Measurements from ENCODE around the gene MT2A.

Gene MT2A

DNA sequence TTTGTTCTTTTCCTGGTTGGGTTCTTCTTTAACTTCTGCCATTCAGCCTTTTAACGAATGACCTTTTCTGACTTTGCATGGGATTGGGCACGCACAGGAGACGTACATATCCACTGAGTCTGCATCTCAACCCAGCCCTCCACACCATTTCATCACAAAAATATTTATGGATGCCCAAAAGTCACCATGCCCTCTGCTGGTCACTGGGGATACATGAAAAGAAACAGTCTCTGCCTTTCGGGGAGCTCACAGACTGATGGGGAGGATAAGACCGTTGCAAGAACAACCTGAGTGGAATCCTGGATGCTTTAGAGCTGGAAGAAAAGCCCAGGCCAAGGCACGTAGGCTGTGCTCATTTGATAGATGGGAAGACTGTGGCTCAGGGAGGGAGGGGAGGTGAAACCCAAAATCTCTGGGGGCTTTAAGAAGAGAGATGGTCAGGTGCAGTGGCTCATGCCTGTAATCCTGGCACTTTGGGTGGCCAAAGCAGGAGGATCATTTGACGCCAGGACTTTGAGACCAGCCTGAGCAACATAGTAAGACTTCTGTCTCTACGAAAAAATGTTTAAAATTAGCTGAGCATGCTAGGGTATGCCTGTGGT, 7.9 kb upstream of the MT2A start:
- H2AFZ ChIP-seq (ENCODE audit: low read depth, low read length, severe bottlenecking) = no peak overlapping the region
- H3K79me2 ChIP-seq (ENCODE audit: insufficient read depth, low read length) = no peaks in the 10 kb centered on the region
- H3K27ac ChIP-seq (ENCODE audit: low read depth, low read length) = no peak overlapping the region
- no peaks in the 10 kb centered on the region for H3K27me3 ChIP-seq (ENCODE audit: low read length)
- H3K36me3 ChIP-seq (ENCODE audit: low read length) = no peaks in the 10 kb centered on the region
- TF ChIP-seq, protein P1, sequence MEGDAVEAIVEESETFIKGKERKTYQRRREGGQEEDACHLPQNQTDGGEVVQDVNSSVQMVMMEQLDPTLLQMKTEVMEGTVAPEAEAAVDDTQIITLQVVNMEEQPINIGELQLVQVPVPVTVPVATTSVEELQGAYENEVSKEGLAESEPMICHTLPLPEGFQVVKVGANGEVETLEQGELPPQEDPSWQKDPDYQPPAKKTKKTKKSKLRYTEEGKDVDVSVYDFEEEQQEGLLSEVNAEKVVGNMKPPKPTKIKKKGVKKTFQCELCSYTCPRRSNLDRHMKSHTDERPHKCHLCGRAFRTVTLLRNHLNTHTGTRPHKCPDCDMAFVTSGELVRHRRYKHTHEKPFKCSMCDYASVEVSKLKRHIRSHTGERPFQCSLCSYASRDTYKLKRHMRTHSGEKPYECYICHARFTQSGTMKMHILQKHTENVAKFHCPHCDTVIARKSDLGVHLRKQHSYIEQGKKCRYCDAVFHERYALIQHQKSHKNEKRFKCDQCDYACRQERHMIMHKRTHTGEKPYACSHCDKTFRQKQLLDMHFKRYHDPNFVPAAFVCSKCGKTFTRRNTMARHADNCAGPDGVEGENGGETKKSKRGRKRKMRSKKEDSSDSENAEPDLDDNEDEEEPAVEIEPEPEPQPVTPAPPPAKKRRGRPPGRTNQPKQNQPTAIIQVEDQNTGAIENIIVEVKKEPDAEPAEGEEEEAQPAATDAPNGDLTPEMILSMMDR (IDR thresholded peaks at IDR 0.05; ENCODE audit: insufficient read depth, low read length, poor library complexity, severe bottlenecking) = peak; percentile 69
- TF ChIP-seq EZH2phosphoT487 (conservative IDR thresholded peaks at IDR 0.05; ENCODE audit: low read length) = no peak
- no peaks in the 10 kb centered on the region for H3K9me3 ChIP-seq (ENCODE audit: insufficient read depth, low read length)
- no peak overlapping the region for H3K4me3 ChIP-seq (ENCODE audit: insufficient read depth, low read length, poor library complexity, severe bottlenecking)
- no peak overlapping the region for H3K9ac ChIP-seq (ENCODE audit: low read length)
- H4K20me1 ChIP-seq (ENCODE audit: low read depth, low read length) = no peaks in the 10 kb centered on the region
- no peaks in the 10 kb centered on the region for H3K9me2 ChIP-seq (replicated peaks; ENCODE audit: insufficient read depth, low read length)
- H3K4me2 ChIP-seq (ENCODE audit: low read depth, low read length, poor library complexity, severe bottlenecking) = no peak overlapping the region
- no peaks in the 10 kb centered on the region for H3F3A ChIP-seq (ENCODE audit: insufficient read depth)

DNA sequence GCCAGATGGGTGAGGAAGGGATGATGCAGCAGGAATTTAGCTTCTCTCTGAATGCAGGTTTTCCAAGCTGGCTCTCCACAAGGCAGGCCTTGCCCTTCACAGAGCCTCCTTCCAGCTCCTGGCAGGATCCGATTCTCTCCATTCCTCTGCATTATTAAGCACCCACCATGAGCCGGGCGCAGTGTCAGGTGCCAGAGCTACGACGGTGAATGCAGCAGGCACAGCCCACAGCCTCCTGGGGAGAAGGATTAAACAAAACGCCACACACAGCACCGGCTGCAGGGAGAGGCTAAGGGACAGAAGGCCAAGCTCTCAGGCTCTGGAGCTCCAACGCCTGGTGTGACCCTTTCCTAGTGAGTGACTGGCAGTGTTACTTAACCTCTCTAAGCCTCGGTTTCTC, 7.1 kb upstream of the MT2A start:
- Histone ChIP-seq H3K27ac (ENCODE audit: low read depth, low read length) (no peak overlapping the region), H3K4me2 (ENCODE audit: low read depth, low read length, poor library complexity, severe bottlenecking) (no peak overlapping the region), H3K79me2 (ENCODE audit: insufficient read depth, low read length) (no peaks in the 10 kb centered on the region), H3K9me3 (ENCODE audit: insufficient read depth, low read length) (no peaks in the 10 kb centered on the region), H3K4me3 (ENCODE audit: insufficient read depth, low read length, poor library complexity, severe bottlenecking) (no peak overlapping the region), H4K20me1 (ENCODE audit: low read depth, low read length) (no peaks in the 10 kb centered on the region), H3K27me3 (ENCODE audit: low read length) (no peaks in the 10 kb centered on the region), H2AFZ (ENCODE audit: low read depth, low read length, severe bottlenecking) (no peak overlapping the region), H3K9me2 (replicated peaks; ENCODE audit: insufficient read depth, low read length) (no peaks in the 10 kb centered on the region), H3K9ac (ENCODE audit: low read length) (no peak overlapping the region), H3K36me3 (ENCODE audit: low read length) (no peaks in the 10 kb centered on the region), H3F3A (ENCODE audit: insufficient read depth) (no peaks in the 10 kb centered on the region)
- TF ChIP-seq, protein P1 (IDR thresholded peaks at IDR 0.05; ENCODE audit: insufficient read depth, low read length, poor library complexity, severe bottlenecking) = no peak
- TF ChIP-seq EZH2phosphoT487 (conservative IDR thresholded peaks at IDR 0.05; ENCODE audit: low read length) = no peak

DNA sequence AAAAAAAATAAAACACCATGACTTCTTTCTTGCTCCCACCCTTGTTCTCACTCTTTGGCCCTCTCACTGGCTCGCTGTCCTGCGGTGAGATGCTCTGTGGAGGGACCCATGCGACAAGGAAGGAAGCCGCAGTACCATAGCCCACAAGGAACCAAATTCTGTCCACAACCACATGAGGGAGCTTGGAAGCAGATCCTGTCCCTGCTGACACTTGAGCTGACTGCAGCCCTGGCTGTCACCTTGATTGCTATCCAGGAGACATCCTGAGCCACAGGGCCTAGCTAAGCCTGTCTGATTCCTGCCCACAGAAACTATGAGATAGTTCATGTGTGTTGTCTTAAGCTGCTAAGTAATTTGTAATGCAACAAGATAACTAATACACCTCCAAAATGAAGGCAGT, 4.8 kb upstream of the MT2A start:
- Histone ChIP-seq H4K20me1 (ENCODE audit: low read depth, low read length) (no peaks in the 10 kb centered on the region), H3K27ac (ENCODE audit: low read depth, low read length) (no peak overlapping the region), H2AFZ (ENCODE audit: low read depth, low read length, severe bottlenecking) (no peak overlapping the region), H3K4me3 (ENCODE audit: insufficient read depth, low read length, poor library complexity, severe bottlenecking) (no peak overlapping the region), H3K79me2 (ENCODE audit: insufficient read depth, low read length) (no peaks in the 10 kb centered on the region), H3K4me2 (ENCODE audit: low read depth, low read length, poor library complexity, severe bottlenecking) (no peak overlapping the region), H3K9ac (ENCODE audit: low read length) (no peak overlapping the region), H3K9me3 (ENCODE audit: insufficient read depth, low read length) (no peaks in the 10 kb centered on the region), H3K36me3 (ENCODE audit: low read length) (no peaks in the 10 kb centered on the region), H3K27me3 (ENCODE audit: low read length) (no peaks in the 10 kb centered on the region), H3F3A (ENCODE audit: insufficient read depth) (no peaks in the 10 kb centered on the region), H3K9me2 (replicated peaks; ENCODE audit: insufficient read depth, low read length) (no peaks in the 10 kb centered on the region)
- TF ChIP-seq, protein P1 (IDR thresholded peaks at IDR 0.05; ENCODE audit: insufficient read depth, low read length, poor library complexity, severe bottlenecking) = no peak
- no peak for TF ChIP-seq EZH2phosphoT487 (conservative IDR thresholded peaks at IDR 0.05; ENCODE audit: low read length)

Measured in SU-DHL-6 (cell line).